GM18909 (cell line): Measurements from ENCODE around the gene HOXD11.

Source experiments
- ATAC-seq: cut with Tn5 transposase; IDR thresholded peaks from one replicate; pipeline ENCODE4 v1.9.1; 2021; ENCODE audit warnings: mild to moderate bottlenecking; ENCODE audit not compliant: unreplicated experiment, poor library complexity

Gene HOXD11

GRCh38 chr2:176117823-176118371 is 10.8 kb downstream of the HOXD11 start:
- no peak for ATAC-seq

DNA sequence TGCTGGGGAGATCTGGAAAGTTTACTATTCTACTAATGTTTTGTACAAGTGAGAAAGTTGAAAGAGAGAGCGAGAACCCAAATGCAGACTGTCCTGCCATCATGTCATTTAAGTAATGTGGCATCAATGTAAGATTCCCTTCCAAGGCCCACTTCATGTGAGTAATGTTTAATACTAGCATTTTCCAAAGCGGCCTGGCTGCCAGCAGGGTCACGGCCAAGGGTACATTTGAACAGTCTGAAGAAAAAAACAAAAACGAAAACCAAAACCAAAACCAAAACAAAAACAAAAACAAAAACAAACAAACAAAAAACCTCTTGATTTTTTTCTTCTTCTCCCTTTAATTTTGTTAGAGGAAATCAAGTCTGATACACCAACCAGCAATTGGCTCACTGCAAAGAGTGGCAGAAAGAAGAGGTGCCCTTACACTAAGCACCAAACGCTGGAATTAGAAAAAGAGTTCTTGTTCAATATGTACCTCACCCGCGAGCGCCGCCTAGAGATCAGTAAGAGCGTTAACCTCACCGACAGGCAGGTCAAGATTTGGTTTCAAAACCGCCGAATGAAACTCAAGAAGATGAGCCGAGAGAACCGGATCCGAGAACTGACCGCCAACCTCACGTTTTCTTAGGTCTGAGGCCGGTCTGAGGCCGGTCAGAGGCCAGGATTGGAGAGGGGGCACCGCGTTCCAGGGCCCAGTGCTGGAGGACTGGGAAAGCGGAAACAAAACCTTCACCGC is 11.7 kb downstream of the HOXD11 start:
- no peak for ATAC-seq

GRCh38 chr2:176120364-176121189 is 13.5 kb downstream of the HOXD11 start:
- no peak for ATAC-seq

DNA sequence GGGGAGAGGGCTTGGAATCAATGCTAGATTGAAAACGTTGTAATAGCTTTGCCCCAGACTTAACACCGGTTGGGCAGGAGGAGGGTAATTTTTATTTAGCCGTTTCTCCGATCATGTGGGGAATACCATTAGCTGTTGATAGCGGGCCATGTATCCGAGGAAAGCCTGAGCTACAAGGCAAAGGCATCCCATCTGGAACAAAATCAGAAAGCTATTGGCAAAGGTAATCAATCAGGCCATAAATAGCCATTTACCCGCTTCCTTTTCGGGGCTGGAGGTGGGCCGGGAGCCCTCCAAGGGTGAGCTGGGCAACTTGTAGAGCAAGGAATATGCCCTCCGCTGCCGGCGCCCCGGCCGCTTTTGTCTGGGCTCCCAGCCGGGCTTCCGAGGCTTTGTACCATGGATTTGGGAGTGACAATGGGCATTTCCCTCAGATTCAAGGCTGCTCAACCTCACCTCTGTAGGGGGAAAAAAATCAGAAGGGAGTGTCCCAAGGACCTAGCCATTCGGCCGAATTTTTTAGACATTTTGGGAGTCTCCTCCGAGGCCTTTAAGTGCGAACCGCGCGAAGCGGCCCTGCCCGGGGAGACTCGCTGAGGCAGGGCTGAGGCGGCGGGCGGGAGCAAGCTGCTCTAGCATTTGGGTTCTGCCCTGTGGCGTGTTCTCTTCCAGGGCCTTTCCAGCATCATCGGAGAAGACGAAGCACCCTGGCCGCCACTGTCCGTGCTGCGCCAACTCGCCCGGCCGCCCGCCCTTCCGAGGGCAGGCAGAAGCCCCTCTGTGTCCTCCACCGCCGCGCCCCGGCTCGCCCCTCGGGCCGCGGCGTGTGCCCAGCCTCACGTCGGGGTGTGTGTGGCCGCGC is 14.3 kb downstream of the HOXD11 start:
- no peak for ATAC-seq

DNA sequence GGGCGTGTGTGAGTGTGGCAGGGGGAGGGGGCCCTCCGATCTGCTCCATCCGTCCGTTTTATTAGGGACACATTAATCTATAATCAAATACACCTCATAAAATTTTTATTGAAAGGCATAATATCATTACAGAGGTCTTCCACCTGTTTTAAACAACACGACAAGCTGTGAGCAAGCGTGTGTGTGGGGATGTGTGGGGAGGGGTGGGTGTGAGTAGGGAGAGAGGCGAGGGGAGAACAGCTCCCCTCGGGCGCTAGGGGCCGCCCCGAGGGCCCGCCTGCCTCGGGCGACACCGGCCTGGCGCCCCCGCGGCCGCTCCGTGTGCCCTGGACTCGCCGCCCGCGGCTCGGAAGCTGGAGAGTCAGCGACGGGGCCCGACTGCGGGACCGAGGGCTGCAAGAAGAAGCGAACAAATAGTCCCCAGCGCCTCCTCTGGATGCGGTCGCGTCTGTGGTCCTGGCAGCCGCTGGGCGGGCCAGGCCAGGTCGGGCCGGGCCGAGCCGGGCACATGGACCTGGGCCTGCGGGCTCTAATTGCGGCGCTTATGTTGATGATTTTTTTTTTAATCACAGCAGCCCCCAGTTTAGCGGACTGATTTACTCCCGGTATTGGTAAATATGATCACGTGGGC is 15.1 kb downstream of the HOXD11 start:
- ATAC-seq = no peak

DNA sequence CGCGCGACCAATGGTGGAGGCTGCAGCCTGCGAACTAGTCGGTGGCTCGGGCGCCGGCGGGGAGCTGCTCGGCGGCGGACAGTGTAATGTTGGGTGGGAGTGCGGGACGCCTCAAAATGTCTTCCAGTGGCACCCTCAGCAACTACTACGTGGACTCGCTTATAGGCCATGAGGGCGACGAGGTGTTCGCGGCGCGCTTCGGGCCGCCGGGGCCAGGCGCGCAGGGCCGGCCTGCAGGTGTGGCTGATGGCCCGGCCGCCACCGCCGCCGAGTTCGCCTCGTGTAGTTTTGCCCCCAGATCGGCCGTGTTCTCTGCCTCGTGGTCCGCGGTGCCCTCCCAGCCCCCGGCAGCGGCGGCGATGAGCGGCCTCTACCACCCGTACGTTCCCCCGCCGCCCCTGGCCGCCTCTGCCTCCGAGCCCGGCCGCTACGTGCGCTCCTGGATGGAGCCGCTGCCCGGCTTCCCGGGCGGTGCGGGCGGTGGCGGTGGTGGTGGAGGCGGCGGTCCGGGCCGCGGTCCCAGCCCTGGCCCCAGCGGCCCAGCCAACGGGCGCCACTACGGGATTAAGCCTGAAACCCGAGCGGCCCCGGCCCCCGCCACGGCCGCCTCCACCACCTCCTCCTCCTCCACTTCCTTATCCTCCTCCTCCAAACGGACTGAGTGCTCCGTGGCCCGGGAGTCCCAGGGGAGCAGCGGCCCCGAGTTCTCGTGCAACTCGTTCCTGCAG is 15.8 kb downstream of the HOXD11 start, which contains the start of gene HOXD9:
Gene HOXD9, plus strand, starts transcription at position 37 of the 728 bp plus-strand sequence. Its CDS starts 50 bp downstream, at position 87.
- no peak for ATAC-seq

DNA sequence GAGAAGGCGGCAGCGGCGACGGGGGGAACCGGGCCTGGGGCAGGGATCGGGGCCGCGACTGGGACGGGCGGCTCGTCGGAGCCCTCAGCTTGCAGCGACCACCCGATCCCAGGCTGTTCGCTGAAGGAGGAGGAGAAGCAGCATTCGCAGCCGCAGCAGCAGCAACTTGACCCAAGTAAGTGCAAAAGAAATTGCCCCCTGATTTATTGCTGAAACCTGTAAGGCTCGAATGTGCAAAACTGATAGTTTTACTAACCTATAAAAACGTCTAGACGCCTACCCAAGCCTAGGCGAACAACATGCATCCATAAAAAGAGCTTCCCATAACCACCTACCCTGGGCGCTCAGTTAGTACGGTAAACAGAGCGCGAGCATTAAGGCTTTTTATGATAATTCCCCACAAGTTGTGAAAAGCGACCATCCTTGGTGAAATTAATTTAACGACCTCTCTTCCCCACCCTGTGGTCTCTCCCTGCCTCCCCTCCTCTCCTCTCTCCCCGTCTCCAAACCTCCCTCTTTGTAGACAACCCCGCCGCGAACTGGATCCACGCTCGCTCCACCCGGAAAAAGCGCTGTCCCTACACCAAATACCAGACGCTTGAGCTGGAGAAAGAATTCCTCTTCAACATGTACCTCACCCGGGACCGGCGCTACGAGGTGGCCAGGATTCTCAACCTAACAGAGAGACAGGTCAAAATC is 16.5 kb downstream of the HOXD11 start:
- no peak for ATAC-seq

DNA sequence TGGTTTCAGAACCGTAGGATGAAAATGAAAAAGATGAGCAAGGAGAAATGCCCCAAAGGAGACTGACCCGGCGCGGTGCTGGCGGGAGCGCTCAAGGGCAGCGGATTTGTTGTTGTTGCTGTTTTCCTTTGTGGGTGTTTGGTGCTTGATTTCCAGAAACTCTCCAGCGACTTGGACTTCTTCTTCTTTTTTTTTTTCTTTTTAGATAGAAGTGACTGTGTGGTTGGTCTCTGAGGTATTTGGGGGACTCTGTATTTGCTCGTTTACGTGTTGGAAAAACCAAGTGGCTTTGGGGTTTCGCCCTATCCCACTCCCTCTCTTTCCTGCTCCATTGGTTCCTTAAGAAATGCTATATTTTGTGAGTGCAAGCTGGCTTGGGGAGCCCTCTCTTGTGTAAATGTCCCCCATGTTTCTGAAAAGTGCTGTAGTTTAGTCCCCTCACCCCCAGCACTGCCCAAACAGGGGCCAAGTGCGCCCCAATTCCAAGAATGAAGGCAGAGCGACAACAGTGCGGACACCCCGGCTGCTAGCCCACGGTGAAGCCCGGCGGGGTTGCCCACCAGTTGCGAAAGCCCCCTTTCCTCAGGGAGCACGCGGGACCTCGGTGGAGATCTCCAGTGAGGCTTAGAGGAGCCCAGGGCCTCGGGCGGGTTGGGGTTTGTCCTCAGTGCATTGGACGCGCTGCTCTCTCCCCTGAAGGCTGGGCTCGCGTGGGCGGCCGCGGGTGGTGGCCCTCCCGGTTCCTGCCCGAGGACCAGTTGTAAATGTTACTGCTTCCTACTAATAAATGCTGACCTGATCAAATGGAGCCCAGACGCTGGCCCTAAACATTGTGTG is 17.2 kb downstream of the HOXD11 start:
- ATAC-seq = no peak

DNA sequence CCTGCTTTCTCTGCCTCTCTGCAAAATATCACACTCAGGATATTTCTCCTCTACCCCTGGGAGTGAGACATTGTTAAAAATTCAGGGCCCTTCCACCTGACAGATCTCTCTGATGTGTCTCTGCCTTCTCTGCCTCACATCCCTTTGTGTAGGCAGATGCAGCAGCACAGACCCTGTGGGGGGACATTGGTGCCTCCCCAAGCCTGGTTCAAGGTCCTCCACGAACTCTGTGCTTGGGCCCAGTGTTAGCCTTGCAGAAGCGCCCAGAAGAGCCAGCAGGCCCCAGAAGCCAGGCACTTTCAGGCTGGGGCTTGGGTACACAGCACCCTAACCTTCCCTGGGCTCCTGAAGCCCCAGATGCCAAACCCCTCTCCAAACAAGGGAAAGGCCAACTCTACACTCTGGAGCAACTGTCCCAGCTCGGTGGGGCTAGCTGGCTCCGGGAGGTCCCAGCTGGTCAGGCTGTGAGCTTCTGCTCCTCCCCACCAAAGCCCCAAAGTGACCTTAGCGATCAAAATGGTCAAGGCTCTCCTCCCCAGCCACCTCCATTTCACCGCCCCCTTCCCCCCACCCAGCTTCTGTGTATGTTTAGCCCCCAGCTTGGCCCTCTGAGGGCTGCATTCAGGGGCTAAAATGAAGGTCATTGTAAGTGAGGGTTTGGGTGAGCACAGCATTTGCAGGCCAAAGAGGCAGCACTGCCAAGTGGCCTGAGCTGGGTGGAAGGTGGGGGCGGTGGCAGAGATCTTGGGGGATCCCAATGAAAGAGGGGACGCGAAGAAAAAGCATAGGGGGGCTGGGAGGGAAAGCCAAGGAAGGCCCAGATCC is 18.1 kb downstream of the HOXD11 start:
- ATAC-seq = no peak

DNA sequence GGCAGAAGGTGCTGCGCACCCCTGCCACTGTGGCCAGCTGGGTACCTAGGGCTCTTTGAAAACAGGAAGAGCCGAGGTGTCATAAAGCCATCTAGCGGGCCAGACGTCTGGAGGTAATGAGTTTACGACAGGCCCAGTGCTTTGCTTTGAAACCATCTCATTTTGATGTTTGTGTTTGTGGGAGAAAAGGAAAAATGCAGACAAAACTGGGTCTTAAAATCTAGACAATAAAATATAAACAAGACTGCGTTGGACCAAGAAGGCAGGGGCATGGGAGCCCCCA is 18.6 kb downstream of the HOXD11 start:
- no peak for ATAC-seq

DNA sequence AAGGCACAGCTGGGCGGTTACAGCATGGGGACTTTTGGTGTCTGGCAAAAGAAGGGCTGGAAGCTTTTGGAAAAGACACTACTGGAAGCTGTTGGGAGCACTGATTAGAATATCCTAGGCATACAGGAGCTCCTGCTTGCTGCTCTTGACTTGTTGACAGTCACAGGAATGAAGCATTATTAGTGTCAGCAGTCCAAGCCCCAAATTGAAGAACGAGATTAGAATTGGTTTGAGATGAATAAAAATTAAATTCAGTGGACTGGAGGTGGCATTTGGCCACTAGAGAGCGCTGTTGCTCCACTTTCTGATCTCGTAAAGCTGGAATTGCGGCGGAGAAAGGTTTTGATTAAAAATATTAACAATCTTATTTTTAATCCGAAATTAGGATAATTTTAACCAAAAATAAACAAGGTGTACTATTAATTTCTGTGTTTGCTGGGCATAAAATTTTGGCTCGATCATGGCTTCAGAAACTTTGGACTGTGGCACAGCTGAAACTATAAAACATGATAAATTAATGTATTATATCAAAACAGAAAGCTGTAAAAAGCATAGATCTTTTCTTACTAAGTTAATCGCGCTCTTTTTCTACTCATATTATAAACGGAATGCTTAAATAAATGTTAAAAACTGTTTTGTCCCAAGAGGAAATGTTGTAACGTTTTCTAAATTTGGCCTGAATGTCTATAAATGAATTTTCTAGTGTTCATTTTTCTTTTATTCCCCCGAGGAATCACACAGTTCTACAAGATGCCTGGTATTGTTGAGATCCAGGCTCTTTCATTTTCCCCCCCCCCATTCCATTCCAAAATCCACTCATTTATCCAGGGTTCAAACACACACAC is 20.1 kb downstream of the HOXD11 start:
- ATAC-seq = no peak

DNA sequence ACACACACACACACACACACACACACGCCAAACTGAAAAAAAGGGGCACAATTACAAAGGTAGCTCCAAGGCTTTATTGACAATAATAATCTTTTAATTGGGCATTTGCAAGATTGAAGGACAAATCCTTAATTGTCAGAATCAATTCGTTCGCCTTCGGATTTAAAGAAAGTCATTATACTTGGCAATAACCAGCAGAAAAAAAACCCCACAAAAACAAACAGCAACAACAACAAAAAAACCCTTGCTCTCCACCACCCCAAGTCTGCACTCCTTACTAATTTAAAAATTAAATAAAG is 20.6 kb downstream of the HOXD11 start:
- ATAC-seq = no peak

GRCh38 chr2:176128172-176128981 is 21.3 kb downstream of the HOXD11 start:
- ATAC-seq = no peak

DNA sequence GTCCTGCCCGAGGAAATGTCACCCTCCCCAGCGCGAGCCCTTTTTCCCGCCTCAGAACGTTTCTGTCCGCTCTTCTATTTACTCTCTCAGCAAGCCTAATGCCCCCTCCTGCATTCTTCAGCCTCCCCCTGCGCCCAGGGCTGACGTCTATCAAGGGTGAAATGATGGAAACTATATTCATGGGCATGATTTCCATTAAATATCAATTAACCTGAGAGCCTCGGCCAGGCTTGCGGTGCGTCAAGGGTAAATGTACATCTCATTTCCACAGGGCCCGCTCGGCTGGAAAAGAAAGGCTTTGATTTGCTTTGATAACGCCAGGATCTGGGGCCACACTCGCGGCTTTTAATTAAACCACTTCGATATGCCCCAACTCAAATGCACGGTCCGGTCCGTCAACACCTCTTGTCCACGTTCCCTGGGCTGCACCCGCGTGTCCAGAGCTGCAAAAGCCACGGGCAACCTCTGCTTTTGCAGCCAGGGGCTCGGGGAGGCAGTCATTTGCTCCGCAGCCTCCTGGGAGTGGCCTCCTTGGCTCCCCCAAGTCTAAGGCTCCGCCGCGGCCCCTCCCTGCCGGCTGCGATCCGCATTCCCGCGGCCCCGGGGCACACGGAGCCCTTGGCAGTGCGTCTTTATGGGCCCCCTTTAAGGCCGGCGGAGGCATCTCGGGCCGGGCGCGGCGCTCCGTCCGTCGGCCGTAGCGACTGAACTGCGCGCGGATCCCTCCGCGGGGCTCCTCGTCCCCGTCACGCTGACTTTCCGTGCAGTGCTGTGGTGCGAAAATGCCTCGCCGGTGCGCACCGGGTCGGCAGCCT is 22.1 kb downstream of the HOXD11 start, which contains the start of gene HOXD8:
Gene HOXD8, plus strand, starts transcription at position 724 of the 815 bp plus-strand sequence. CDS start 662 bp downstream, outside the sequence.
- ATAC-seq = no peak

DNA sequence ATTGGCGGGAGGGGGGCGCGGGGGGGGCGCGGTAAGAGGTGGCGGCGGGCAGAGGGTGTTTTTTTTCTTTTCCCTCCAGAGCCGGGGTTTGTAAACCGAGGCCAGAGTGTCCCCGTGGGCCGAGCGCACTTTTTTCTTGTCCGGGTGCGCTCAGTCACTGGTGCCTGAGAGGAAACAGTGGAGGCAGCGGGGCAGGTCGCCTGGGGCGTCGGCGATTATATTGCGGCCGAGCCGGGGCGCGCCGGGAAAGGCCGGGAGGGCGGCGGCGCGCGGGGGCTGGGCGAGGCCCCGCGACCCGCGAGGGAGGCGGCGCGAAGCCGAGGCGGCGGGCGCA is 22.7 kb downstream of the HOXD11 start:
- no peak for ATAC-seq
